Stimulated activated CD4-positive, alpha-beta T cell treated with anti-CD3 and anti-CD28 coated beads, Interleukin-4, amount 100 ng/mL, for 24 hours (primary cell): ENCODE measurements around the gene USP27X.

Experiments
- DNase-seq: peaks from one replicate; pipeline ENCODE4 v3.0.0-alpha.2; 2020

Gene USP27X

GRCh38 chrX:49892542-49892941, 13.3 kb downstream of the USP27X start:
- no peak for DNase-seq

- no peak for DNase-seq
These were observed 17.7 kb downstream of the USP27X start for GRCh38 chrX:49896951-49897350.

- DNase-seq, result no peak
These were observed 21.8 kb downstream of the USP27X start for GRCh38 chrX:49901048-49901447.

GRCh38 chrX:49910344-49910743, 31.1 kb downstream of the USP27X start:
- DNase-seq, result no peak

GRCh38 chrX:49912086-49912485, 32.8 kb downstream of the USP27X start:
- no peak for DNase-seq

- DNase-seq, result no peak
These were observed 33.6 kb downstream of the USP27X start for GRCh38 chrX:49912861-49913260.

GRCh38 chrX:49915361-49916222, 36.3 kb downstream of the USP27X start:
- peak; percentile 58 for DNase-seq

- peak; percentile 32 for DNase-seq
These were observed 40.3 kb downstream of the USP27X start for GRCh38 chrX:49919617-49920016.

- no peak for DNase-seq
These were observed 41.8 kb downstream of the USP27X start for GRCh38 chrX:49921109-49921508.

GRCh38 chrX:49922291-49923241, 43.3 kb downstream of the USP27X start, which contains the start of gene CLCN5:
Gene CLCN5, plus strand, starts transcription at chrX:49922596. Its CDS starts 2,703 bp downstream, at chrX:49925299.
- DNase-seq, result peak; percentile 93

- DNase-seq, result no peak
These were observed 45.9 kb downstream of the USP27X start for GRCh38 chrX:49925176-49925575.

- no peak for DNase-seq
These were observed 50.8 kb downstream of the USP27X start for GRCh38 chrX:49930039-49930438.
